Esophagus muscularis mucosa (tissue), 4 donors: ENCODE measurements around the gene MAPK4.

Source experiments
- CTCF ChIP-seq, 3 experiments: fragments of 200-600 bp in 2 of 3; fragments of 450-650 bp in 1 of 3; sonication (generic) in 2 of 3; IDR thresholded peaks; one replicate each; pipeline ENCODE4 v1.5.1; 2017 to 2019; ENCODE audit warnings: antibody characterized with exemption in 3 of 3, mild to moderate bottlenecking in 2 of 3, moderate library complexity in 1 of 3
- EP300 ChIP-seq: sonication (generic); formaldehyde crosslinking; IDR thresholded peaks from one replicate; pipeline ENCODE4 v1.6.1; 2017; ENCODE audit warnings: antibody characterized with exemption
- POLR2AphosphoS5 ChIP-seq, 2 donors: sonication (generic); formaldehyde crosslinking; IDR thresholded peaks; one replicate each; pipeline ENCODE4 v1.6.1; 2017; ENCODE audit warnings: antibody characterized with exemption in 2 of 2

- no peak for TF ChIP-seq CTCF (IDR thresholded peaks at IDR 0.05)
- no peak for TF ChIP-seq EP300
- no peak for TF ChIP-seq POLR2AphosphoS5 (IDR thresholded peaks at IDR 0.05)
Observed at GRCh38 chr18:50602466-50602865, 42.6 kb downstream of the MAPK4 start.
